AG09309 (cell line): ENCODE data around the gene ANKRD24.
A peak's percentile ranks its signal among the peaks of the same experiment; 100 is the strongest.
"Not testable (repeated sequence)": the region's sequence is repeated elsewhere in the genome, so short reads cannot be mapped to it uniquely, and the experiment has no call there.

Experiments
- DNase-seq: peaks from one replicate; pipeline ENCODE4 v3.0.0-alpha.2; 2010; ENCODE audit warnings: low read depth
- H3K4me3 ChIP-seq: 2 replicates; pipeline ENCODE4 v1.5.1; 2011; ENCODE audit warnings: mild to moderate bottlenecking, low read depth, low read length, moderate library complexity; ENCODE audit not compliant: control insufficient read depth
- CTCF ChIP-seq: IDR thresholded peaks from 2 replicates; pipeline ENCODE4 v1.5.1; 2011; ENCODE audit warnings: mild to moderate bottlenecking, low read depth, low read length, inconsistent platforms; ENCODE audit not compliant: insufficient read depth, control insufficient read depth; ENCODE audit errors: missing control alignments

The ANKRD24 gene

GRCh38 chr19:4227771-4228170 is 45.3 kb downstream of the ANKRD24 start:
- no peak for DNase-seq
- TF ChIP-seq CTCF = no peak
- H3K4me3 ChIP-seq = no peak overlapping the region

- H3K4me3 ChIP-seq = no peak overlapping the region
- no peak for TF ChIP-seq CTCF
Observed at GRCh38 chr19:4228765-4229178, 46.3 kb downstream of the ANKRD24 start.

GRCh38 chr19:4229179-4229931 is 46.9 kb downstream of the ANKRD24 start, which contains the start of gene EBI3:
Gene EBI3 (plus strand): TSS chr19:4229523. CDS start chr19:4229551, 28 bp downstream.
- no peak for TF ChIP-seq CTCF
- H3K4me3 ChIP-seq = no peak within 1 kb of the TSS
- no peak for DNase-seq

More at GRCh38 chr19:4228765-4229178, 46.3 kb downstream of the ANKRD24 start:
- DNase-seq = no peak

- DNase-seq, H3K4me3 ChIP-seq: not testable (repeated sequence)
Observed at GRCh38 chr19:4230237-4230636, 47.7 kb downstream of the ANKRD24 start.

GRCh38 chr19:4231521-4231920 is 49.0 kb downstream of the ANKRD24 start:
- not testable (repeated sequence) for H3K4me3 ChIP-seq, DNase-seq

GRCh38 chr19:4232139-4232538 is 49.6 kb downstream of the ANKRD24 start:
- not testable (repeated sequence) for DNase-seq, H3K4me3 ChIP-seq

- TF ChIP-seq CTCF = no peak
- no peak overlapping the region for H3K4me3 ChIP-seq
- no peak for DNase-seq
Observed at GRCh38 chr19:4232614-4233281, 50.3 kb downstream of the ANKRD24 start.

GRCh38 chr19:4233282-4233853 is 50.9 kb downstream of the ANKRD24 start:
- DNase-seq = no peak
- TF ChIP-seq CTCF = peak; percentile 78
- no peak overlapping the region for H3K4me3 ChIP-seq
